GM19099 (cell line): ENCODE results near the gene SLC39A11.

Experiments used
- POLR2A ChIP-seq: IDR thresholded peaks from 3 replicates; pipeline ENCODE4 v1.6.1; 2011; ENCODE audit warnings: low read depth; ENCODE audit not compliant: insufficient read length; ENCODE audit errors: extremely low read depth

Gene SLC39A11

GRCh38 chr17:73092523-73093135 is at the start of gene SLC39A11:
TSS of gene SLC39A11 (minus strand) at chr17:73092688. CDS start at chr17:73088764, 3,924 bp downstream.
- TF ChIP-seq POLR2A = peak; percentile 77

- TF ChIP-seq POLR2A = no peak
Measured at GRCh38 chr17:73141411-73141810, 48.9 kb upstream of the SLC39A11 start.

GRCh38 chr17:73140566-73140965 is 48.1 kb upstream of the SLC39A11 start:
- TF ChIP-seq POLR2A = no peak

GRCh38 chr17:73139296-73139695 is 46.8 kb upstream of the SLC39A11 start:
- no peak for TF ChIP-seq POLR2A

- no peak for TF ChIP-seq POLR2A
Measured at GRCh38 chr17:73138541-73139138, 46.2 kb upstream of the SLC39A11 start.

- TF ChIP-seq POLR2A = no peak
Measured at GRCh38 chr17:73137376-73137775, 44.9 kb upstream of the SLC39A11 start.

GRCh38 chr17:73135766-73136165 is 43.3 kb upstream of the SLC39A11 start:
- no peak for TF ChIP-seq POLR2A

GRCh38 chr17:73133911-73134649 is 41.6 kb upstream of the SLC39A11 start:
- TF ChIP-seq POLR2A = no peak

GRCh38 chr17:73132085-73132492 is 39.6 kb upstream of the SLC39A11 start:
- TF ChIP-seq POLR2A = no peak

- no peak for TF ChIP-seq POLR2A
Measured at GRCh38 chr17:73130977-73131376, 38.5 kb upstream of the SLC39A11 start.

GRCh38 chr17:73128496-73128895 is 36.0 kb upstream of the SLC39A11 start:
- TF ChIP-seq POLR2A = no peak

- TF ChIP-seq POLR2A = no peak
Measured at GRCh38 chr17:73126716-73127473, 34.4 kb upstream of the SLC39A11 start.

GRCh38 chr17:73123606-73124320 is 31.3 kb upstream of the SLC39A11 start:
- TF ChIP-seq POLR2A = no peak

- no peak for TF ChIP-seq POLR2A
Measured at GRCh38 chr17:73122953-73123605, 30.6 kb upstream of the SLC39A11 start.
